GM18498 (cell line): ENCODE results near the gene OBSCN.

Source experiments
- ATAC-seq: cut with Tn5 transposase; IDR thresholded peaks from one replicate; pipeline ENCODE4 v1.9.1; 2021; ENCODE audit warnings: mild to moderate bottlenecking, moderate library complexity; ENCODE audit not compliant: unreplicated experiment

Gene OBSCN

GRCh38 chr1:228286505-228287417 lies 78.9 kb downstream of the OBSCN start:
- ATAC-seq: no peak

- no peak for ATAC-seq
Observed at GRCh38 chr1:228287541-228288425, 79.9 kb downstream of the OBSCN start.

- no peak for ATAC-seq
Observed at GRCh38 chr1:228288536-228289238, 80.8 kb downstream of the OBSCN start.

- no peak for ATAC-seq
Observed at GRCh38 chr1:228289239-228289849, 81.5 kb downstream of the OBSCN start.

- ATAC-seq: no peak
Observed at GRCh38 chr1:228289996-228290881, 82.4 kb downstream of the OBSCN start.

GRCh38 chr1:228291906-228292608 lies 84.2 kb downstream of the OBSCN start:
- no peak for ATAC-seq

GRCh38 chr1:228292609-228292911 lies 84.7 kb downstream of the OBSCN start:
- ATAC-seq: no peak

- ATAC-seq: no peak
Observed at GRCh38 chr1:228293393-228293792, 85.5 kb downstream of the OBSCN start.

- no peak for ATAC-seq
Observed at GRCh38 chr1:228293816-228294500, 86.1 kb downstream of the OBSCN start.

GRCh38 chr1:228294717-228295116 lies 86.9 kb downstream of the OBSCN start:
- no peak for ATAC-seq

- ATAC-seq: no peak
Observed at GRCh38 chr1:228295201-228295600, 87.4 kb downstream of the OBSCN start.

- no peak for ATAC-seq
Observed at GRCh38 chr1:228295981-228296380, 88.1 kb downstream of the OBSCN start.

- ATAC-seq: no peak
Observed at GRCh38 chr1:228297242-228297641, 89.4 kb downstream of the OBSCN start.

- no peak for ATAC-seq
Observed at GRCh38 chr1:228297822-228298221, 90.0 kb downstream of the OBSCN start.

- ATAC-seq: no peak
Observed at GRCh38 chr1:228298471-228298870, 90.6 kb downstream of the OBSCN start.

GRCh38 chr1:228299211-228299610 lies 91.4 kb downstream of the OBSCN start:
- no peak for ATAC-seq

- no peak for ATAC-seq
Observed at GRCh38 chr1:228299901-228300300, 92.1 kb downstream of the OBSCN start.

- no peak for ATAC-seq
Observed at GRCh38 chr1:228302086-228302485, 94.2 kb downstream of the OBSCN start.

GRCh38 chr1:228303596-228303995 lies 95.8 kb downstream of the OBSCN start:
- ATAC-seq: no peak
